ENCODE results near the gene PHOSPHO2. TPM values are rescaled to one million over a fixed set of nuclear protein-coding genes. Genes with fewer than 3 reads are reported as not detected.
"Not testable (repeated sequence)": the region's sequence is repeated elsewhere in the genome, so short reads cannot be mapped to it uniquely, and the experiment has no call there.

Gene PHOSPHO2
- total RNA-seq, 1 experiment from 2014 or later: 5.9 TPM

DNA sequence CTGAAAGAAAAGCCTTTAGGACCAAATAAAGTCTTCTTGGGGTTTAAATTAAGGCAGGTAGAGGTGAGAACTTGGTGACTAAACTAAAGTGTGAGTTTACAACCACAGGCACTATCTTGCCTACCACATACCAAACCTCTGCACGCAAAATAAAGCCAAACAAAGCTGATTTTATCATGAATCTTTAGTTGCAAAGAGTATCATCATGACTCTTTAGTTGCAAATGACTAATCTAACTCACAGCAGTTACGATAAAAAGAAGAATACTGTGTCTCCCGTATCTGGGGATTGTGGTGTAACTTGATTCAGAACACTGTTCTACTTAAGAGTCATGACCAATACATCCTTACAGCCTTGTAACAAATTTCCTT, 11.2 kb upstream of the PHOSPHO2 start:
- H3K9me3 ChIP-seq (ENCODE audit: low read length): no peaks in the 10 kb centered on the region
- peak; percentile 72 for DNase-seq
- TF ChIP-seq EZH2phosphoT487 (IDR thresholded peaks at IDR 0.05; ENCODE audit: borderline replicate concordance, low read length) (no peak), EZH2 (IDR thresholded peaks at IDR 0.05; ENCODE audit: low read length, unreplicated experiment) (no peak)
- TF ChIP-seq, protein P1, sequence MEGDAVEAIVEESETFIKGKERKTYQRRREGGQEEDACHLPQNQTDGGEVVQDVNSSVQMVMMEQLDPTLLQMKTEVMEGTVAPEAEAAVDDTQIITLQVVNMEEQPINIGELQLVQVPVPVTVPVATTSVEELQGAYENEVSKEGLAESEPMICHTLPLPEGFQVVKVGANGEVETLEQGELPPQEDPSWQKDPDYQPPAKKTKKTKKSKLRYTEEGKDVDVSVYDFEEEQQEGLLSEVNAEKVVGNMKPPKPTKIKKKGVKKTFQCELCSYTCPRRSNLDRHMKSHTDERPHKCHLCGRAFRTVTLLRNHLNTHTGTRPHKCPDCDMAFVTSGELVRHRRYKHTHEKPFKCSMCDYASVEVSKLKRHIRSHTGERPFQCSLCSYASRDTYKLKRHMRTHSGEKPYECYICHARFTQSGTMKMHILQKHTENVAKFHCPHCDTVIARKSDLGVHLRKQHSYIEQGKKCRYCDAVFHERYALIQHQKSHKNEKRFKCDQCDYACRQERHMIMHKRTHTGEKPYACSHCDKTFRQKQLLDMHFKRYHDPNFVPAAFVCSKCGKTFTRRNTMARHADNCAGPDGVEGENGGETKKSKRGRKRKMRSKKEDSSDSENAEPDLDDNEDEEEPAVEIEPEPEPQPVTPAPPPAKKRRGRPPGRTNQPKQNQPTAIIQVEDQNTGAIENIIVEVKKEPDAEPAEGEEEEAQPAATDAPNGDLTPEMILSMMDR (conservative IDR thresholded peaks at IDR 0.05; ENCODE audit: low read depth, low read length): no peak
- H3K9me2 ChIP-seq (replicated peaks; ENCODE audit: low read length): no peaks in the 10 kb centered on the region
- BruUV-seq (replicated peaks): no TSS peak
- H3K9ac ChIP-seq (ENCODE audit: low read length): peak overlapping the region; percentile 27; the same call in 1 of the 2 replicates
- intact Hi-C loops (cut with micrococcal nuclease): loop anchor here (5.0 kb wide), 1 partner anchor 36 kb away; no protein-coding TSS in a partner anchor
- ATAC-seq: peak; percentile 66
- no peaks in the 10 kb centered on the region for H3K27me3 ChIP-seq (ENCODE audit: low read length)
- POLR2A ChIA-PET (ENCODE audit: unreplicated experiment): interaction anchor here (1.0 kb wide), 1 partner anchor 11 kb away, joined by 4 read pairs; no protein-coding TSS in a partner anchor
- peak overlapping the region; percentile 29 for H3K4me2 ChIP-seq (ENCODE audit: low read length)
- no peak overlapping the region for H2AFZ ChIP-seq (ENCODE audit: low read length)
- no peaks in the 10 kb centered on the region for H4K20me1 ChIP-seq (ENCODE audit: low read length)
- H3K4me1 ChIP-seq (ENCODE audit: insufficient read depth, low read length): peaks cover 24% of the 10 kb centered on the region
- no peaks in the 10 kb centered on the region for H3K36me3 ChIP-seq (ENCODE audit: low read depth, low read length)
- no peaks in the 10 kb centered on the region for H3K79me2 ChIP-seq (ENCODE audit: low read length)
- H3K4me3 ChIP-seq (ENCODE audit: low read length): no peak overlapping the region
- CTCF ChIA-PET: no interaction called here
- H3F3A ChIP-seq (ENCODE audit: low read length, unreplicated experiment): no peaks in the 10 kb centered on the region
- H3K27ac ChIP-seq (ENCODE audit: low read length): peak overlapping the region; percentile 79

- Histone ChIP-seq H3K9me3 (ENCODE audit: low read length) (no peaks in the 10 kb centered on the region), H2AFZ (ENCODE audit: low read length) (no peak overlapping the region), H4K20me1 (ENCODE audit: low read length) (no peaks in the 10 kb centered on the region), H3K9me2 (replicated peaks; ENCODE audit: low read length) (no peaks in the 10 kb centered on the region), H3K4me2 (ENCODE audit: low read length) (peak overlapping the region; percentile 46), H3K9ac (ENCODE audit: low read length) (peak overlapping the region; percentile 45; the same call in 1 of the 2 replicates), H3K36me3 (ENCODE audit: low read depth, low read length) (no peaks in the 10 kb centered on the region), H3K4me3 (ENCODE audit: low read length) (no peak overlapping the region), H3K4me1 (ENCODE audit: insufficient read depth, low read length) (peaks cover 24% of the 10 kb centered on the region), H3K79me2 (ENCODE audit: low read length) (no peaks in the 10 kb centered on the region), H3K27ac (ENCODE audit: low read length) (peak overlapping the region; percentile 79), H3K27me3 (ENCODE audit: low read length) (no peaks in the 10 kb centered on the region), H3F3A (ENCODE audit: low read length, unreplicated experiment) (no peaks in the 10 kb centered on the region)
- TF ChIP-seq, protein P1 (conservative IDR thresholded peaks at IDR 0.05; ENCODE audit: low read depth, low read length): no peak
- DNase-seq: peak; percentile 50
- intact Hi-C loops (cut with micrococcal nuclease): loop anchor here (5.0 kb wide), 1 partner anchor 36 kb away; no protein-coding TSS in a partner anchor
- CTCF ChIA-PET: no interaction called here
- POLR2A ChIA-PET (ENCODE audit: unreplicated experiment): interaction anchor here (0.6 to 1.0 kb wide), 2 partner anchors 10 to 27 kb away, joined by 4 read pairs; no protein-coding TSS in a partner anchor
- no TSS peak for BruUV-seq (replicated peaks)
- peak; percentile 66 for ATAC-seq
These were observed 10.7 kb upstream of the PHOSPHO2 start for GRCh38 chr2:169683425-169684134.

DNA sequence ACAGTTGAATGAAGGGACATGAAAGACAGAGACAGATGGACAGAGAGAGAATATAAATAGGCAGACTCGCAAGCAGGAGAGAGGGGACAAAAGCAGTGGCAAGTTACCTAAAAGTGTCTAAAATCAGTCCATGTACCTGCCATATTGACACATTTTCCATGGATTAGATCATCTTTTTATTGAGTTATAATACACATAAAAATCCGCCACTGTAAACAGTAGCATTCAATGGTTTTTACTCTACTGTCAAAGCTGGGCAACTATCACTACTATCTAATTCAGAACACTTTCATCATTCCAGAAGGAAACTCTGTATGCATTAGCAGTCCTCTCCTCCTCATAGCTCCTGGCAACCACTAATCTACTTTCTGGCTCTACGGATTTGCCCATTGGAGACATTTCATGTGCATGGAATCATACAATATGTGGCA, 10.1 kb upstream of the PHOSPHO2 start:
- Histone ChIP-seq H3K79me2 (ENCODE audit: low read length) (no peaks in the 10 kb centered on the region), H3K27me3 (ENCODE audit: low read length) (no peaks in the 10 kb centered on the region), H3F3A (ENCODE audit: low read length, unreplicated experiment) (no peaks in the 10 kb centered on the region), H4K20me1 (ENCODE audit: low read length) (no peaks in the 10 kb centered on the region), H3K27ac (ENCODE audit: low read length) (peak overlapping the region; percentile 79), H3K4me3 (ENCODE audit: low read length) (no peak overlapping the region), H3K4me1 (ENCODE audit: insufficient read depth, low read length) (peaks cover 24% of the 10 kb centered on the region), H2AFZ (ENCODE audit: low read length) (no peak overlapping the region), H3K36me3 (ENCODE audit: low read depth, low read length) (no peaks in the 10 kb centered on the region), H3K9me3 (ENCODE audit: low read length) (no peaks in the 10 kb centered on the region), H3K9ac (ENCODE audit: low read length) (peak overlapping the region; percentile 45; the same call in 1 of the 2 replicates), H3K9me2 (replicated peaks; ENCODE audit: low read length) (no peaks in the 10 kb centered on the region), H3K4me2 (ENCODE audit: low read length) (peak overlapping the region; percentile 46)
- DNase-seq (peak; percentile 50), ATAC-seq (peak; percentile 73)
- intact Hi-C loops (cut with micrococcal nuclease): loop anchor here (5.0 kb wide), 1 partner anchor 37 kb away; no protein-coding TSS in a partner anchor
- no TSS peak for BruUV-seq (replicated peaks)
- TF ChIP-seq, protein P1 (conservative IDR thresholded peaks at IDR 0.05; ENCODE audit: low read depth, low read length): no peak
- no peak for TF ChIP-seq EZH2phosphoT487 (IDR thresholded peaks at IDR 0.05; ENCODE audit: borderline replicate concordance, low read length)
- TF ChIP-seq EZH2 (IDR thresholded peaks at IDR 0.05; ENCODE audit: low read length, unreplicated experiment): no peak
- CTCF ChIA-PET: no interaction called here
- POLR2A ChIA-PET (ENCODE audit: unreplicated experiment): interaction anchor here (0.6 to 1.0 kb wide), 2 partner anchors 9 to 28 kb away, joined by 4 read pairs; no protein-coding TSS in a partner anchor

DNA sequence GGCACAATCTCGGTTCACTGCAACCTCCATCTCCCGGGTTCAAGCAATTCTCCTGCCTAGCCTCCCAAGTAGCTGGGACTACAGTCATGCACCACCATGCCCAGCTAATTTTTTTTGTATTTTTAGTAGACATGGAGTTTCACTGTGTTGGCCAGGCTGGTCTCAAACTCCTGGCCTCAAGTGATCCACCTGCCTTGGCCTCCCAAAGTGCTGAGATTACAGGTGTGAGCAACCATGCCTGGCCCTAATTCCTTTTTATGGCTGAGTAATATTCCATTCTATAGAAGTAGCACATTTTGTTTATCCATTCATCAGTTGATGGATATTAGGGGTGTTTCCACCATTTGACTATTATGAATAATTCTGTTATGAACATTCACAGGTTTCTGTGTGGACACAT, 9.6 kb upstream of the PHOSPHO2 start:
- H4K20me1 ChIP-seq (ENCODE audit: low read length); H3K9me3 ChIP-seq (ENCODE audit: low read length); H3K9ac ChIP-seq (ENCODE audit: low read length); H2AFZ ChIP-seq (ENCODE audit: low read length); CTCF ChIA-PET; BruUV-seq (replicated peaks); POLR2A ChIA-PET (ENCODE audit: unreplicated experiment); DNase-seq; H3K4me3 ChIP-seq (ENCODE audit: low read length); H3K27me3 ChIP-seq (ENCODE audit: low read length); H3F3A ChIP-seq (ENCODE audit: low read length, unreplicated experiment); ATAC-seq; H3K79me2 ChIP-seq (ENCODE audit: low read length); H3K9me2 ChIP-seq (replicated peaks; ENCODE audit: low read length); H3K36me3 ChIP-seq (ENCODE audit: low read depth, low read length): not testable (repeated sequence)
- Histone ChIP-seq H3K4me1 (ENCODE audit: insufficient read depth, low read length) (peaks cover 24% of the 10 kb centered on the region), H3K27ac (ENCODE audit: low read length) (peak overlapping the region; percentile 79), H3K4me2 (ENCODE audit: low read length) (peak overlapping the region; percentile 46; the same call in 1 of the 2 replicates)
- intact Hi-C loops (cut with micrococcal nuclease): loop anchor here (5.0 kb wide), 1 partner anchor 37 kb away; no protein-coding TSS in a partner anchor

All from PC-3 (cell line).